ENCODE measurements around the gene THEMIS. TPM values are rescaled to one million over a fixed set of nuclear protein-coding genes. Genes with fewer than 3 reads are reported as not detected.

THEMIS gene
- total and polyA plus RNA-seq, 2 experiments from 2014 or later: not detected

DNA sequence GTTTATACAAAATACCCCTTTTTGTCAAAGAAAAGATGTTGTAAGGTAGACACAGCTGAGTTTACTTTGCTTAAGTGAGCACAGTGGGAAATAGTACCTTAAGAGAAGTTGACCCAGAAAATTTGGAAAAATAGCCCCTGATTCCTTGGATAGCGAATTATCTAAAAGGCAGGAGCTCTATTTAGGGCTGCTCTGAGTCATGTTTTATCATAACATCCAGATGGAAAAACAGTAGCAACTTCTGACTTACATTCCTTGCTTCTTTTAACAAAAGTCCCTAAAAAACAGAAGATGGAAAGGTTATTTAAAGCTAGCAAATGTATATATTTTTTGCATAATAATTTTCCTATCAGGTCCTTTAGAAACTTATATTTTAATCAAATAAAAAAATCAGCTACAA lies 59.0 kb downstream of the THEMIS start:
- H3K27ac Mint-ChIP-seq: no peak overlapping the region
- Histone ChIP-seq H3K36me3 (ENCODE audit: insufficient read depth) (no peaks in the 10 kb centered on the region), H3K4me3 (no peak overlapping the region), H3K4me1 (ENCODE audit: insufficient read depth) (no peaks in the 10 kb centered on the region), H3K27me3 (ENCODE audit: insufficient read depth) (no peaks in the 10 kb centered on the region), H3F3A (replicated peaks; ENCODE audit: low read depth) (no peaks in the 10 kb centered on the region), H3K4me2 (no peak overlapping the region), H4K20me1 (replicated peaks; ENCODE audit: insufficient read depth) (no peaks in the 10 kb centered on the region), H3K27ac (ENCODE audit: low read depth) (no peak overlapping the region), H3K79me2 (replicated peaks; ENCODE audit: insufficient read depth) (no peaks in the 10 kb centered on the region), H3K9me2 (ENCODE audit: insufficient read depth) (no peaks in the 10 kb centered on the region), H2AFZ (no peak overlapping the region)
- no peaks in the 10 kb centered on the region for H3K4me1 Mint-ChIP-seq
- no peaks in the 10 kb centered on the region for H3K9me3 Mint-ChIP-seq
- H3K27me3 Mint-ChIP-seq (ENCODE audit: insufficient read depth, low read depth, poor library complexity): no peaks in the 10 kb centered on the region
- H3K4me3 Mint-ChIP-seq: no peak overlapping the region
- ATAC-seq (no peak), DNase-seq (ENCODE audit: low spot score) (no peak)
- TF ChIP-seq, protein P1, sequence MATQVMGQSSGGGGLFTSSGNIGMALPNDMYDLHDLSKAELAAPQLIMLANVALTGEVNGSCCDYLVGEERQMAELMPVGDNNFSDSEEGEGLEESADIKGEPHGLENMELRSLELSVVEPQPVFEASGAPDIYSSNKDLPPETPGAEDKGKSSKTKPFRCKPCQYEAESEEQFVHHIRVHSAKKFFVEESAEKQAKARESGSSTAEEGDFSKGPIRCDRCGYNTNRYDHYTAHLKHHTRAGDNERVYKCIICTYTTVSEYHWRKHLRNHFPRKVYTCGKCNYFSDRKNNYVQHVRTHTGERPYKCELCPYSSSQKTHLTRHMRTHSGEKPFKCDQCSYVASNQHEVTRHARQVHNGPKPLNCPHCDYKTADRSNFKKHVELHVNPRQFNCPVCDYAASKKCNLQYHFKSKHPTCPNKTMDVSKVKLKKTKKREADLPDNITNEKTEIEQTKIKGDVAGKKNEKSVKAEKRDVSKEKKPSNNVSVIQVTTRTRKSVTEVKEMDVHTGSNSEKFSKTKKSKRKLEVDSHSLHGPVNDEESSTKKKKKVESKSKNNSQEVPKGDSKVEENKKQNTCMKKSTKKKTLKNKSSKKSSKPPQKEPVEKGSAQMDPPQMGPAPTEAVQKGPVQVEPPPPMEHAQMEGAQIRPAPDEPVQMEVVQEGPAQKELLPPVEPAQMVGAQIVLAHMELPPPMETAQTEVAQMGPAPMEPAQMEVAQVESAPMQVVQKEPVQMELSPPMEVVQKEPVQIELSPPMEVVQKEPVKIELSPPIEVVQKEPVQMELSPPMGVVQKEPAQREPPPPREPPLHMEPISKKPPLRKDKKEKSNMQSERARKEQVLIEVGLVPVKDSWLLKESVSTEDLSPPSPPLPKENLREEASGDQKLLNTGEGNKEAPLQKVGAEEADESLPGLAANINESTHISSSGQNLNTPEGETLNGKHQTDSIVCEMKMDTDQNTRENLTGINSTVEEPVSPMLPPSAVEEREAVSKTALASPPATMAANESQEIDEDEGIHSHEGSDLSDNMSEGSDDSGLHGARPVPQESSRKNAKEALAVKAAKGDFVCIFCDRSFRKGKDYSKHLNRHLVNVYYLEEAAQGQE (IDR thresholded peaks at IDR 0.05; ENCODE audit: unreplicated experiment): no peak
- TF ChIP-seq ZNF114 (CRISPR knock-in tag; IDR thresholded peaks at IDR 0.05): no peak
- no peak for TF ChIP-seq JUNB (IDR thresholded peaks at IDR 0.05; ENCODE audit: unreplicated experiment)
- no peaks in the 10 kb centered on the region for H3K36me3 Mint-ChIP-seq (ENCODE audit: low read depth)

DNA sequence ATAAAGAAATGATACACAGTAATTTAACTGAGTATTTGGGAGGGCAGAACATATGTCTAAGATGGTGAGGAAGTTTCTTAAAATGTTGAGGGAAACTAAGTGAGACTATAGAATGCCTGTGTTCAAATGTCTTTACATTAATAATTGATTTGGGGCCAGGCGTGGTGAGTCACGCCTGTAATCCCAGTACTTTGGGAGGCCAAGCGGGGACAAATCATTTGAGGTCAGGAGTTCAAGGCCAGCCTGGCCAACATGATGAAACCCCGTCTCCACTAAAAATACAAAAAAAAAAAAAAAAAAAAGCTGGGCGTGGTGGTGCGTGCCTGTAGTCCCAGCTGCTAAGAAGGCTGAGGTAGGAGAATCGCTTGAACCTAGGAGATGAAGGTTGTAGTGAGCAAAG lies 66.7 kb downstream of the THEMIS start:
- Histone ChIP-seq H3K4me3 (no peak overlapping the region), H3K79me2 (replicated peaks; ENCODE audit: insufficient read depth) (no peaks in the 10 kb centered on the region), H3K27ac (ENCODE audit: low read depth) (no peak overlapping the region), H4K20me1 (replicated peaks; ENCODE audit: insufficient read depth) (no peaks in the 10 kb centered on the region), H3F3A (replicated peaks; ENCODE audit: low read depth) (no peaks in the 10 kb centered on the region), H3K4me1 (ENCODE audit: insufficient read depth) (no peaks in the 10 kb centered on the region), H3K27me3 (ENCODE audit: insufficient read depth) (no peaks in the 10 kb centered on the region), H3K36me3 (ENCODE audit: insufficient read depth) (no peaks in the 10 kb centered on the region), H2AFZ (no peak overlapping the region), H3K4me2 (no peak overlapping the region), H3K9me2 (ENCODE audit: insufficient read depth) (no peaks in the 10 kb centered on the region)
- DNase-seq (ENCODE audit: low spot score) (no peak), ATAC-seq (no peak)
- Mint-ChIP-seq H3K4me3 (no peak overlapping the region), H3K27ac (no peak overlapping the region), H3K36me3 (ENCODE audit: low read depth) (no peaks in the 10 kb centered on the region), H3K27me3 (ENCODE audit: insufficient read depth, low read depth, poor library complexity) (no peaks in the 10 kb centered on the region), H3K4me1 (peaks cover 7% of the 10 kb centered on the region; the same call in 2 of the 3 replicates), H3K9me3 (no peaks in the 10 kb centered on the region)
- TF ChIP-seq, protein P1 (IDR thresholded peaks at IDR 0.05; ENCODE audit: unreplicated experiment): no peak
- no peak for TF ChIP-seq ZNF114 (CRISPR knock-in tag; IDR thresholded peaks at IDR 0.05)
- TF ChIP-seq, protein P2, sequence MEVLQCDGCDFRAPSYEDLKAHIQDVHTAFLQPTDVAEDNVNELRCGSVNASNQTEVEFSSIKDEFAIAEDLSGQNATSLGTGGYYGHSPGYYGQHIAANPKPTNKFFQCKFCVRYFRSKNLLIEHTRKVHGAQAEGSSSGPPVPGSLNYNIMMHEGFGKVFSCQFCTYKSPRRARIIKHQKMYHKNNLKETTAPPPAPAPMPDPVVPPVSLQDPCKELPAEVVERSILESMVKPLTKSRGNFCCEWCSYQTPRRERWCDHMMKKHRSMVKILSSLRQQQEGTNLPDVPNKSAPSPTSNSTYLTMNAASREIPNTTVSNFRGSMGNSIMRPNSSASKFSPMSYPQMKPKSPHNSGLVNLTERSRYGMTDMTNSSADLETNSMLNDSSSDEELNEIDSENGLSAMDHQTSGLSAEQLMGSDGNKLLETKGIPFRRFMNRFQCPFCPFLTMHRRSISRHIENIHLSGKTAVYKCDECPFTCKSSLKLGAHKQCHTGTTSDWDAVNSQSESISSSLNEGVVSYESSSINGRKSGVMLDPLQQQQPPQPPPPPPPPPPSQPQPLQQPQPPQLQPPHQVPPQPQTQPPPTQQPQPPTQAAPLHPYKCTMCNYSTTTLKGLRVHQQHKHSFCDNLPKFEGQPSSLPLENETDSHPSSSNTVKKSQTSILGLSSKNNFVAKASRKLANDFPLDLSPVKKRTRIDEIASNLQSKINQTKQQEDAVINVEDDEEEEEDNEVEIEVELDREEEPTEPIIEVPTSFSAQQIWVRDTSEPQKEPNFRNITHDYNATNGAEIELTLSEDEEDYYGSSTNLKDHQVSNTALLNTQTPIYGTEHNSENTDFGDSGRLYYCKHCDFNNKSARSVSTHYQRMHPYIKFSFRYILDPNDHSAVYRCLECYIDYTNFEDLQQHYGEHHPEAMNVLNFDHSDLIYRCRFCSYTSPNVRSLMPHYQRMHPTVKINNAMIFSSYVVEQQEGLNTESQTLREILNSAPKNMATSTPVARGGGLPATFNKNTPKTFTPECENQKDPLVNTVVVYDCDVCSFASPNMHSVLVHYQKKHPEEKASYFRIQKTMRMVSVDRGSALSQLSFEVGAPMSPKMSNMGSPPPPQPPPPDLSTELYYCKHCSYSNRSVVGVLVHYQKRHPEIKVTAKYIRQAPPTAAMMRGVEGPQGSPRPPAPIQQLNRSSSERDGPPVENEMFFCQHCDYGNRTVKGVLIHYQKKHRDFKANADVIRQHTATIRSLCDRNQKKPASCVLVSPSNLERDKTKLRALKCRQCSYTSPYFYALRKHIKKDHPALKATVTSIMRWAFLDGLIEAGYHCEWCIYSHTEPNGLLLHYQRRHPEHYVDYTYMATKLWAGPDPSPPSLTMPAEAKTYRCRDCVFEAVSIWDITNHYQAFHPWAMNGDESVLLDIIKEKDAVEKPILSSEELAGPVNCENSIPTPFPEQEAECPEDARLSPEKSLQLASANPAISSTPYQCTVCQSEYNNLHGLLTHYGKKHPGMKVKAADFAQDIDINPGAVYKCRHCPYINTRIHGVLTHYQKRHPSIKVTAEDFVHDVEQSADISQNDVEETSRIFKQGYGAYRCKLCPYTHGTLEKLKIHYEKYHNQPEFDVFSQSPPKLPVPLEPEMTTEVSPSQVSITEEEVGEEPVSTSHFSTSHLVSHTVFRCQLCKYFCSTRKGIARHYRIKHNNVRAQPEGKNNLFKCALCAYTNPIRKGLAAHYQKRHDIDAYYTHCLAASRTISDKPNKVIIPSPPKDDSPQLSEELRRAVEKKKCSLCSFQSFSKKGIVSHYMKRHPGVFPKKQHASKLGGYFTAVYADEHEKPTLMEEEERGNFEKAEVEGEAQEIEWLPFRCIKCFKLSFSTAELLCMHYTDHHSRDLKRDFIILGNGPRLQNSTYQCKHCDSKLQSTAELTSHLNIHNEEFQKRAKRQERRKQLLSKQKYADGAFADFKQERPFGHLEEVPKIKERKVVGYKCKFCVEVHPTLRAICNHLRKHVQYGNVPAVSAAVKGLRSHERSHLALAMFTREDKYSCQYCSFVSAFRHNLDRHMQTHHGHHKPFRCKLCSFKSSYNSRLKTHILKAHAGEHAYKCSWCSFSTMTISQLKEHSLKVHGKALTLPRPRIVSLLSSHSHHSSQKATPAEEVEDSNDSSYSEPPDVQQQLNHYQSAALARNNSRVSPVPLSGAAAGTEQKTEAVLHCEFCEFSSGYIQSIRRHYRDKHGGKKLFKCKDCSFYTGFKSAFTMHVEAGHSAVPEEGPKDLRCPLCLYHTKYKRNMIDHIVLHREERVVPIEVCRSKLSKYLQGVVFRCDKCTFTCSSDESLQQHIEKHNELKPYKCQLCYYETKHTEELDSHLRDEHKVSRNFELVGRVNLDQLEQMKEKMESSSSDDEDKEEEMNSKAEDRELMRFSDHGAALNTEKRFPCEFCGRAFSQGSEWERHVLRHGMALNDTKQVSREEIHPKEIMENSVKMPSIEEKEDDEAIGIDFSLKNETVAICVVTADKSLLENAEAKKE (CRISPR knock-in tag; IDR thresholded peaks at IDR 0.05): no peak
